ENCODE results near the gene MAP4K2. TPM values are rescaled to one million over a fixed set of nuclear protein-coding genes. Genes with fewer than 3 reads are reported as not detected.

Gene MAP4K2
- total and polyA plus RNA-seq, 2 of the 4 experiments (the other 2 are of a cell fraction), result 11.7 to 16.6 TPM

GRCh38 chr11:64753019-64753379 is 50.0 kb downstream of the MAP4K2 start:
- Histone ChIP-seq H2BK15ac (ENCODE audit: low read depth, low read length) (no peak overlapping the region), H3K27ac (ENCODE audit: insufficient read depth, low read length) (no peak overlapping the region), H3K18ac (ENCODE audit: low read depth, low read length) (no peak overlapping the region), H4K20me1 (ENCODE audit: insufficient read depth, low read length) (peaks cover 8% of the 10 kb centered on the region), H3K4me2 (ENCODE audit: low read depth, low read length) (no peak overlapping the region), H3K23ac (ENCODE audit: low read depth, low read length) (no peak overlapping the region), H2BK5ac (ENCODE audit: low read depth, low read length, poor library complexity, severe bottlenecking) (no peak overlapping the region), H2AK9ac (replicated peaks; ENCODE audit: low read depth, low read length, poor library complexity) (no peak overlapping the region), H3K79me1 (ENCODE audit: low read depth in 1 of 2, low read length in 2 of 2) (no peaks in the 10 kb centered on the region), H3K9me1 (ENCODE audit: insufficient read depth, low read length) (peaks cover 3% of the 10 kb centered on the region), H3K9me3 (ENCODE audit: control insufficient read depth, insufficient read depth, low read length) (no peaks in the 10 kb centered on the region), H2AFZ (replicated peaks; ENCODE audit: low read length, poor library complexity) (peak overlapping the region; percentile 58), H3K4me3 (ENCODE audit: insufficient read depth, low read depth, low read length) (no peak overlapping the region), H3K56ac (ENCODE audit: extremely low read depth, insufficient read depth, low read length) (no peak overlapping the region), H3K9ac (ENCODE audit: low read depth, low read length) (no peak overlapping the region), H4K91ac (ENCODE audit: insufficient read depth, low read depth, low read length) (no peak overlapping the region), H2BK120ac (ENCODE audit: low read depth, low read length) (no peak overlapping the region), H3K36me3 (ENCODE audit: control insufficient read depth, insufficient read depth, low read length) (no peaks in the 10 kb centered on the region), H3K27me3 (ENCODE audit: control insufficient read depth, insufficient read depth, low read length) (no peaks in the 10 kb centered on the region), H3K14ac (replicated peaks; ENCODE audit: low read depth, low read length) (no peak overlapping the region), H2AK5ac (ENCODE audit: low read depth, low read length) (no peak overlapping the region), H4K5ac (ENCODE audit: low read depth, low read length) (no peak overlapping the region), H3K4me1 (ENCODE audit: control insufficient read depth, insufficient read depth, low read length) (peaks cover 3% of the 10 kb centered on the region; the same call in 1 of the 2 replicates), H3K4ac (ENCODE audit: low read depth, low read length) (no peak overlapping the region), H4K8ac (ENCODE audit: low read depth in 2 of 2, low read length in 2 of 2) (no peak overlapping the region), H2BK20ac (ENCODE audit: low read depth, low read length) (no peak overlapping the region)
- 88% methylated on average over 5 of the region's 7 CpGs; no CpG with 5 or more reads in 1 of the 2 experiments for WGBS, 2 experiments (ENCODE audit: extremely low coverage in 2 of 2, insufficient read length in 1 of 2)
- ChIA-PET POLR2A (ENCODE audit: unreplicated experiment) (no interaction called here), CTCF (no interaction called here)
- BruUV-seq (replicated peaks), result no TSS peak
- intact Hi-C loops (cut with micrococcal nuclease) (no loop called here), dilution Hi-C loops (cut with HindIII; ENCODE audit: low sequenced_read_pairs, unreplicated experiment) (no loop called here), in situ Hi-C loops (cut with MboI; ENCODE audit: low sequenced_read_pairs) (no loop called here)
- ATAC-seq (ENCODE audit: low read depth), result no peak
- TF ChIP-seq MXI1 (IDR thresholded peaks at IDR 0.05; ENCODE audit: borderline replicate concordance, low read depth, low read length), result no peak
- TF ChIP-seq NFE2L2 (IDR thresholded peaks at IDR 0.05; ENCODE audit: low read depth, low read length), result no peak
- no peak for TF ChIP-seq ELK1 (IDR thresholded peaks at IDR 0.05; ENCODE audit: borderline replicate concordance, low read depth, low read length)
- no peak for TF ChIP-seq MAFK (IDR thresholded peaks at IDR 0.05; ENCODE audit: low read depth, low read length)
- no peak for TF ChIP-seq CEBPB (IDR thresholded peaks at IDR 0.05; ENCODE audit: low read depth, low read length)
- no peak for TF ChIP-seq BHLHE40 (IDR thresholded peaks at IDR 0.05; ENCODE audit: low read depth, low read length)
- TF ChIP-seq RAD21 (IDR thresholded peaks at IDR 0.05; ENCODE audit: low read length), result no peak
- no peak for TF ChIP-seq SMC3 (IDR thresholded peaks at IDR 0.05; ENCODE audit: low read depth, low read length)
- TF ChIP-seq CHD1 (IDR thresholded peaks at IDR 0.05; ENCODE audit: low read depth, low read length), result no peak
- no peak for TF ChIP-seq POLR2A (IDR thresholded peaks at IDR 0.05; ENCODE audit: low read depth, low read length)
- no peak for TF ChIP-seq FOS (IDR thresholded peaks at IDR 0.05; ENCODE audit: low read depth, low read length)
- no peak for TF ChIP-seq MAZ (IDR thresholded peaks at IDR 0.05; ENCODE audit: borderline replicate concordance, low read depth, low read length)
- TF ChIP-seq, protein P1, sequence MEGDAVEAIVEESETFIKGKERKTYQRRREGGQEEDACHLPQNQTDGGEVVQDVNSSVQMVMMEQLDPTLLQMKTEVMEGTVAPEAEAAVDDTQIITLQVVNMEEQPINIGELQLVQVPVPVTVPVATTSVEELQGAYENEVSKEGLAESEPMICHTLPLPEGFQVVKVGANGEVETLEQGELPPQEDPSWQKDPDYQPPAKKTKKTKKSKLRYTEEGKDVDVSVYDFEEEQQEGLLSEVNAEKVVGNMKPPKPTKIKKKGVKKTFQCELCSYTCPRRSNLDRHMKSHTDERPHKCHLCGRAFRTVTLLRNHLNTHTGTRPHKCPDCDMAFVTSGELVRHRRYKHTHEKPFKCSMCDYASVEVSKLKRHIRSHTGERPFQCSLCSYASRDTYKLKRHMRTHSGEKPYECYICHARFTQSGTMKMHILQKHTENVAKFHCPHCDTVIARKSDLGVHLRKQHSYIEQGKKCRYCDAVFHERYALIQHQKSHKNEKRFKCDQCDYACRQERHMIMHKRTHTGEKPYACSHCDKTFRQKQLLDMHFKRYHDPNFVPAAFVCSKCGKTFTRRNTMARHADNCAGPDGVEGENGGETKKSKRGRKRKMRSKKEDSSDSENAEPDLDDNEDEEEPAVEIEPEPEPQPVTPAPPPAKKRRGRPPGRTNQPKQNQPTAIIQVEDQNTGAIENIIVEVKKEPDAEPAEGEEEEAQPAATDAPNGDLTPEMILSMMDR (conservative IDR thresholded peaks at IDR 0.05; ENCODE audit: low read depth, low read length), result no peak
- no peak for TF ChIP-seq RFX5 (IDR thresholded peaks at IDR 0.05; ENCODE audit: low read depth, low read length)
- no peak for TF ChIP-seq RCOR1 (IDR thresholded peaks at IDR 0.05; ENCODE audit: insufficient replicate concordance, low read length)
- no peak for TF ChIP-seq USF2 (IDR thresholded peaks at IDR 0.05; ENCODE audit: low read depth, low read length)
- DNase-seq, result no peak

Data from IMR-90 (cell line).